Panc1 (cell line): ENCODE data around the gene KRT9. TPM values are rescaled to one million over a fixed set of nuclear protein-coding genes. Genes with fewer than 3 reads are reported as not detected.
A peak's percentile ranks its signal among the peaks of the same experiment; 100 is the strongest.

Experiments used
- ATAC-seq: fragments of 200-7000 bp; cut with Tn5 transposase; 2 replicates; pipeline ENCODE4 v1.9.1; 2020; ENCODE audit warnings: mild to moderate bottlenecking, moderate library complexity
- BruUV-seq: library from RNA; stranded (reverse); fragments of 400-500 nt; replicated peaks from 2 replicates; lab custom pipeline; 2021; lab: Mats Ljungman, UMichigan
- CTCF ChIA-PET: fragments of 300-600 bp; sonication (Branson Sonifier 250); formaldehyde crosslinking; loops from one replicate; lab custom pipeline; 2022; ENCODE audit warnings: antibody characterized with exemption; lab: Charles Lee
- POLR2A ChIA-PET: fragments of 300-600 bp; sonication (Branson Sonifier 250); formaldehyde crosslinking; loops from one replicate; lab custom pipeline; 2022; ENCODE audit warnings: antibody characterized with exemption; lab: Charles Lee
- DNase-seq: peaks from one replicate; pipeline ENCODE4 v3.0.0-alpha.2; 2010; ENCODE audit warnings: low read depth, low spot score
- H3K27ac ChIP-seq: 2 replicates; pipeline ENCODE4 v1.5.1; 2011; ENCODE audit warnings: mild to moderate bottlenecking, low read length, inconsistent platforms
- H3K27me3 ChIP-seq: fragments of 200-500 bp; sonication (Bioruptor generic); 2 replicates; pipeline ENCODE4 v1.6.0; 2014; ENCODE audit warnings: low read length, inconsistent platforms; ENCODE audit not compliant: control insufficient read depth, insufficient read depth
- H3K36me3 ChIP-seq: fragments of 200-500 bp; sonication (Bioruptor generic); 2 replicates; pipeline ENCODE4 v1.5.1; 2014; ENCODE audit warnings: inconsistent platforms, mild to moderate bottlenecking, low read length, moderate library complexity; ENCODE audit not compliant: control insufficient read depth, insufficient read depth
- H3K4me1 ChIP-seq: 2 replicates; pipeline ENCODE4 v1.5.1; 2011; ENCODE audit warnings: inconsistent platforms, mild to moderate bottlenecking, low read length, moderate library complexity; ENCODE audit not compliant: control insufficient read depth, insufficient read depth
- H3K4me3 ChIP-seq, 2 experiments: 2 replicates each; pipeline ENCODE4 v1.5.1; 2011 to 2012; ENCODE audit warnings: low read depth in 2 of 2, low read length in 2 of 2, mild to moderate bottlenecking in 2 of 2, inconsistent platforms in 1 of 2, moderate library complexity in 1 of 2
- H3K9me3 ChIP-seq: fragments of 200-500 bp; sonication (Bioruptor generic); 2 replicates; pipeline ENCODE4 v1.5.1; 2014; ENCODE audit warnings: low read depth, mild to moderate bottlenecking, inconsistent platforms, low read length, moderate library complexity; ENCODE audit not compliant: control insufficient read depth, insufficient read depth
- POLR2AphosphoS5 ChIP-seq: IDR thresholded peaks from 2 replicates; pipeline ENCODE4 v1.6.1; 2012; ENCODE audit warnings: mild to moderate bottlenecking, low read depth, low read length, moderate library complexity
- SIN3A ChIP-seq: IDR thresholded peaks from 2 replicates; pipeline ENCODE4 v1.6.1; 2012; ENCODE audit warnings: low read depth, mild to moderate bottlenecking, low read length, moderate library complexity, borderline replicate concordance; ENCODE audit not compliant: insufficient read depth
- TCF7L2 ChIP-seq: IDR thresholded peaks from 2 replicates; pipeline ENCODE4 v1.6.1; 2011; ENCODE audit warnings: mild to moderate bottlenecking, low read depth, low read length, inconsistent platforms
- in situ Hi-C: cut with HindIII; loops from 2 replicates; pipeline ENCODE4 v1.10.0; 2016; ENCODE audit warnings: low sequenced_read_pairs, low pct_unique_long_range_greater_than_20kb
- intact Hi-C: fragments of 100-400 bp; cut with micrococcal nuclease; formaldehyde crosslinking; loops from one replicate; pipeline ENCODE4 v1.10.0; 2022; ENCODE audit not compliant: unreplicated experiment
- total RNA-seq: library from RNA; stranded (reverse); gene quantifications from one replicate; pipeline ENCODE4 v1.2.1, GENCODE V29; 2021; ENCODE audit not compliant: unreplicated experiment
- TF ChIP-seq, protein P1 (sequence below), 2 experiments: IDR thresholded peaks; 2 replicates each; pipeline ENCODE4 v1.6.1; 2011 to 2012; ENCODE audit warnings: low read depth in 2 of 2, control low read depth in 1 of 2, low read length in 1 of 2, mild to moderate bottlenecking in 1 of 2, moderate library complexity in 1 of 2; ENCODE audit not compliant: insufficient read depth in 1 of 2
- TF ChIP-seq, protein P2 (sequence below): fragments of 450-650 bp; IDR thresholded peaks from 2 replicates; pipeline ENCODE4 v1.5.1; 2017; ENCODE audit warnings: mild to moderate bottlenecking

Gene KRT9
- total RNA-seq, 1 experiment from 2014 or later, result not detected

DNA sequence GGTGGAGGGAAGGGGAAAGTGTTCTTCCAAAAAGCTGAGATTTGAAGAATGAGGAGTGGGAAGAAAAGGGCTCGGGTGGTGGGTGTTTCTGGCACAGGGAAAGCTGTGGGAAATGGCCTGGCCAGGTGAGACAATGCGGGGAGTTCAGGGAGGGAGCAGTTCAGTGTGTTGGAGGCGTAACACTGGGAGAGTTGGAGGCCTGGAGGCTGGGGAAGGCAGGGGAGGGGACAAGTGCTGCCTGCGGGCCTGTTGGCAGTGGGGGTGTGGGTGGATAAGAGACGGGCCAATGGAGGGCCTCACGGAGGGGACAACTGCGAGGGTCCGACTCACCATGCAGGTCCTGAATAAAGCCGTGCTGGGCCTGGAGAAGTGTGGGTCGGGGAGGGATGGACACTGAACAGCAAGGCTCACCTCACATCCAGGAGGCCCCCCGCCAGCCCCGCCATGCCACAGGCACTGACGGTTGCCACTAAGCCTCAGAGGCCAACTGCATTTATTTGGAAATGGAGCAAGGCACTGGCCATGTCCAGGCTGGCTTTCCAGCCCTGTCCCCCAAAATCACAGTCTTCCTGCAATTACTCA is 25.9 kb downstream of the KRT9 start:
- H3K4me1 ChIP-seq, result peaks cover 50% of the 10 kb centered on the region
- DNase-seq (no peak), ATAC-seq (no peak)
- H3K27me3 ChIP-seq, result no peaks in the 10 kb centered on the region
- POLR2A ChIA-PET, result no interaction called here
- peaks cover 4% of the 10 kb centered on the region; the same call in 1 of the 2 replicates for H3K9me3 ChIP-seq
- no TSS peak for BruUV-seq
- H3K36me3 ChIP-seq, result no peaks in the 10 kb centered on the region
- H3K27ac ChIP-seq, result peak overlapping the region; percentile 91
- intact Hi-C loops, result loop anchor here (5.0 kb wide), 2 partner anchors 639 to 689 kb away; no protein-coding TSS in a partner anchor
- no peak overlapping the region for H3K4me3 ChIP-seq
- in situ Hi-C loops, result loop anchor here (25.0 kb wide), 1 partner anchor 91 kb away; no protein-coding TSS in a partner anchor
- TF ChIP-seq, protein P1, sequence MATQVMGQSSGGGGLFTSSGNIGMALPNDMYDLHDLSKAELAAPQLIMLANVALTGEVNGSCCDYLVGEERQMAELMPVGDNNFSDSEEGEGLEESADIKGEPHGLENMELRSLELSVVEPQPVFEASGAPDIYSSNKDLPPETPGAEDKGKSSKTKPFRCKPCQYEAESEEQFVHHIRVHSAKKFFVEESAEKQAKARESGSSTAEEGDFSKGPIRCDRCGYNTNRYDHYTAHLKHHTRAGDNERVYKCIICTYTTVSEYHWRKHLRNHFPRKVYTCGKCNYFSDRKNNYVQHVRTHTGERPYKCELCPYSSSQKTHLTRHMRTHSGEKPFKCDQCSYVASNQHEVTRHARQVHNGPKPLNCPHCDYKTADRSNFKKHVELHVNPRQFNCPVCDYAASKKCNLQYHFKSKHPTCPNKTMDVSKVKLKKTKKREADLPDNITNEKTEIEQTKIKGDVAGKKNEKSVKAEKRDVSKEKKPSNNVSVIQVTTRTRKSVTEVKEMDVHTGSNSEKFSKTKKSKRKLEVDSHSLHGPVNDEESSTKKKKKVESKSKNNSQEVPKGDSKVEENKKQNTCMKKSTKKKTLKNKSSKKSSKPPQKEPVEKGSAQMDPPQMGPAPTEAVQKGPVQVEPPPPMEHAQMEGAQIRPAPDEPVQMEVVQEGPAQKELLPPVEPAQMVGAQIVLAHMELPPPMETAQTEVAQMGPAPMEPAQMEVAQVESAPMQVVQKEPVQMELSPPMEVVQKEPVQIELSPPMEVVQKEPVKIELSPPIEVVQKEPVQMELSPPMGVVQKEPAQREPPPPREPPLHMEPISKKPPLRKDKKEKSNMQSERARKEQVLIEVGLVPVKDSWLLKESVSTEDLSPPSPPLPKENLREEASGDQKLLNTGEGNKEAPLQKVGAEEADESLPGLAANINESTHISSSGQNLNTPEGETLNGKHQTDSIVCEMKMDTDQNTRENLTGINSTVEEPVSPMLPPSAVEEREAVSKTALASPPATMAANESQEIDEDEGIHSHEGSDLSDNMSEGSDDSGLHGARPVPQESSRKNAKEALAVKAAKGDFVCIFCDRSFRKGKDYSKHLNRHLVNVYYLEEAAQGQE (IDR thresholded peaks at IDR 0.05; ENCODE audit: insufficient read depth in 1 of 2, low read depth in 2 of 2, low read length in 1 of 2), result no peak
- TF ChIP-seq, protein P2, sequence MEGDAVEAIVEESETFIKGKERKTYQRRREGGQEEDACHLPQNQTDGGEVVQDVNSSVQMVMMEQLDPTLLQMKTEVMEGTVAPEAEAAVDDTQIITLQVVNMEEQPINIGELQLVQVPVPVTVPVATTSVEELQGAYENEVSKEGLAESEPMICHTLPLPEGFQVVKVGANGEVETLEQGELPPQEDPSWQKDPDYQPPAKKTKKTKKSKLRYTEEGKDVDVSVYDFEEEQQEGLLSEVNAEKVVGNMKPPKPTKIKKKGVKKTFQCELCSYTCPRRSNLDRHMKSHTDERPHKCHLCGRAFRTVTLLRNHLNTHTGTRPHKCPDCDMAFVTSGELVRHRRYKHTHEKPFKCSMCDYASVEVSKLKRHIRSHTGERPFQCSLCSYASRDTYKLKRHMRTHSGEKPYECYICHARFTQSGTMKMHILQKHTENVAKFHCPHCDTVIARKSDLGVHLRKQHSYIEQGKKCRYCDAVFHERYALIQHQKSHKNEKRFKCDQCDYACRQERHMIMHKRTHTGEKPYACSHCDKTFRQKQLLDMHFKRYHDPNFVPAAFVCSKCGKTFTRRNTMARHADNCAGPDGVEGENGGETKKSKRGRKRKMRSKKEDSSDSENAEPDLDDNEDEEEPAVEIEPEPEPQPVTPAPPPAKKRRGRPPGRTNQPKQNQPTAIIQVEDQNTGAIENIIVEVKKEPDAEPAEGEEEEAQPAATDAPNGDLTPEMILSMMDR, result no peak
- no peak for TF ChIP-seq TCF7L2
- no peak for TF ChIP-seq POLR2AphosphoS5
- no peak for TF ChIP-seq SIN3A
- CTCF ChIA-PET, result no interaction called here

DNA sequence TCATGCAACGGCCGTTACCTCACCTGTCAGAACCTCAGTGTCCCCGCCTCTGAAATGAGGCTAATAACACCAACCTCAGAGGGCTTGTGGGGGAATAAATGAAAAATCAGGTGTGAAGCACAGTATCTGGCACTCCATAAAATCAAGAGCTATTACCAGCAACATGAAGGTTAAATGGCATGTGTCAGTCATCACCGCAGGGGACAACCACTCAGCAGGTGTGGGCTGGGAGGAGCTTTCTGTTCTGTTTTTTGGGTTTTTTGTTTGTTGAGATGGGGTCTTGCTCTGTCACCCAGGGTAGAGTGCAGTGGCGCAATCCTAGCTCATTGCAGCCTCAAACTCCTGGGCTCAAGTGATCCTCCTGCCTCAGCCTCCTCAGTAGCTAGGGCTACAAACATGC is 26.9 kb downstream of the KRT9 start:
- Histone ChIP-seq H3K4me3 (no peak overlapping the region), H3K27me3 (no peaks in the 10 kb centered on the region), H3K27ac (peak overlapping the region; percentile 67), H3K4me1 (peaks cover 56% of the 10 kb centered on the region), H3K36me3 (no peaks in the 10 kb centered on the region), H3K9me3 (peaks cover 4% of the 10 kb centered on the region; the same call in 1 of the 2 replicates)
- in situ Hi-C loops (loop anchor here (25.0 kb wide), 1 partner anchor 92 kb away; no protein-coding TSS in a partner anchor), intact Hi-C loops (loop anchor here (5.0 kb wide), 2 partner anchors 638 to 688 kb away; no protein-coding TSS in a partner anchor)
- BruUV-seq, result no TSS peak
- DNase-seq (no peak), ATAC-seq (no peak)
- ChIA-PET CTCF (interaction anchor here (0.6 to 1.0 kb wide), 2 partner anchors 104 to 118 kb away, joined by 4 to 13 read pairs; no protein-coding TSS in a partner anchor), POLR2A (interaction anchor here (1.3 kb wide), 1 partner anchor 26 kb away, joined by 3 read pairs; the partner anchor contains the start of gene KRT15)
- TF ChIP-seq, protein P2, result no peak
- TF ChIP-seq TCF7L2 (no peak), SIN3A (no peak), POLR2AphosphoS5 (no peak)
- TF ChIP-seq, protein P1 (IDR thresholded peaks at IDR 0.05; ENCODE audit: insufficient read depth in 1 of 2, low read depth in 2 of 2, low read length in 1 of 2), result no peak
